Stomach (tissue), 4 donors: ENCODE results near the gene SLC38A10.

ENCODE experiments used
- CTCF ChIP-seq, 7 experiments: fragments of 450-650 bp in 4 of 7; fragments of 200-600 bp in 3 of 7; sonication (generic) in 3 of 7; IDR thresholded peaks; one replicate each; pipeline ENCODE4 v1.5.1; 2016 to 2019; ENCODE audit warnings: antibody characterized with exemption in 7 of 7, control low read depth in 2 of 7, mild to moderate bottlenecking in 1 of 7
- POLR2A ChIP-seq, 4 donors: fragments of 450-650 bp; IDR thresholded peaks; one replicate each; pipeline ENCODE4 v1.6.1; 2016; ENCODE audit warnings: antibody characterized with exemption in 4 of 4, control low read depth in 2 of 4, mild to moderate bottlenecking in 1 of 4, moderate library complexity in 1 of 4

- TF ChIP-seq CTCF (IDR thresholded peaks at IDR 0.05): no peak
- no peak for TF ChIP-seq POLR2A (IDR thresholded peaks at IDR 0.05)
Observed at GRCh38 chr17:81252987-81253329, 42.1 kb downstream of the SLC38A10 start.
